Hematopoietic multipotent progenitor cell (in vitro differentiated cells): ENCODE results near the gene DHODH. TPM values are rescaled to one million over a fixed set of nuclear protein-coding genes. Genes with fewer than 3 reads are reported as not detected.
"Not testable (repeated sequence)": the region's sequence is repeated elsewhere in the genome, so short reads cannot be mapped to it uniquely, and the experiment has no call there.

ENCODE experiments used
- DNase-seq, 3 donors: peaks; one replicate each; pipeline ENCODE4 v3.0.0-alpha.2; 2011 to 2015; ENCODE audit warnings: low read depth in 2 of 3, low spot score in 2 of 3
- small RNA-seq: library from RNA; depleted of rRNA; stranded (forward); fragments of <200 nt; gene quantifications from one replicate; pipeline ENCODE3, GENCODE V24; 2012
- total RNA-seq: library from RNA; depleted of rRNA; stranded (reverse); fragments of >200 nt; gene quantifications from one replicate; pipeline ENCODE4 v1.2.3, GENCODE V29; 2012

DHODH gene
- total RNA-seq, 1 donor, result 6.7 TPM

DNA sequence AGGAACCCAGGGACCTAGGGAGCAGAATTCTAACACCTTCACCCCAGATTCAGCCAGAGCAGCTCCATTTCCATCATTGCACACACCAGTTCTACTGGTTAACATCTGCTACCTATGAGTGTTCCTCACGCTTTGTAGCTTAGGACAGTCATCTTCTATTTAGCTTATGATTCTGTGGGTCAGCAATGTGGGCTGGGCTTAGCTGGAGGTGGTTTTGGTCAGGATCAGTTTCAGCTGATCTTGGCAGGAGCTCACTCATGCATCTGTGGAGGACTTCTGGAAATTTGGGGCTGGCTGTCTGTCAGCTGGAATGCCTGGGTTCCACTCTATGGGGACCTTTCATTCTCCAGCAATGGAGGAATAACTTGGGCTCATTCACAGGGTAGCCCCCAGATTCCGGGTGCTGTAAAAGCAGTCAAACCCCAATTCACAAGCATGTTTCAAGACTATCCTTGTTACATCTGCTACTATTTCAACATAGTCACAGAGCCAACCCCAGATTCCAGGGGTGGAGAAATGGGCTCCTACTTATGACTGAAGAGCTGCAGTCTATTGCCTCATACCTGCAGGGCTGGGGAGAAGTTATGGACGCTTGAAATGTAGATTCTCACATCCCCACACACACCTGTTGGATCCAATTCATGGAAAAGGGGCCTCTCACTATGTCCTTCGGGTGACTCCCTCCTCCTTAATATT lies 42.4 kb downstream of the DHODH start:
- no peak for DNase-seq

GRCh38 chr16:72051818-72052217 lies 43.3 kb downstream of the DHODH start:
- DNase-seq, result no peak

GRCh38 chr16:72054254-72054847 lies 45.8 kb downstream of the DHODH start, which contains the start of gene HP:
TSS of gene HP (plus strand) at chr16:72054505. CDS start at chr16:72054653, 148 bp downstream.
- DNase-seq, result not testable (repeated sequence)

GRCh38 chr16:72055911-72056310 lies 47.4 kb downstream of the DHODH start:
- no peak for DNase-seq

DNA sequence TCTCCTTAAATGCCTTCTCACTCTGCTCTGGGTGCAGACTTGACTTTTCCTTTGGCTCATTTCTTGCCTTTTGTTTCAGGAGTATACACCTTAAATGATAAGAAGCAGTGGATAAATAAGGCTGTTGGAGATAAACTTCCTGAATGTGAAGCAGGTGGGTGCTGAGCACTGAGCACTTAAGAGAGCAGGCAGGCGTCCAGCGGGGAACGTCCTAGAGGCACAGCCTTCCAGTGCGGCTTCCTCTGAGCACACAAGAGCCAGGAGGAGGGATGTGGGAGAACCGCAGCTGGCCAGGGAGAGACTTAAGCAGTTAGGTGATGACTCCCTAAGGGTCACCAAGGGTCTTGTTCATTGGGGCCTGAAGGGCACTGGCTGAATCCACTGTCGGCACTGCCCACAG lies 48.8 kb downstream of the DHODH start:
- DNase-seq, result not testable (repeated sequence)

GRCh38 chr16:72059060-72059459 lies 50.5 kb downstream of the DHODH start:
- not testable (repeated sequence) for DNase-seq

- DNase-seq, result no peak
These were observed 51.9 kb downstream of the DHODH start for GRCh38 chr16:72060405-72060804.

DNA sequence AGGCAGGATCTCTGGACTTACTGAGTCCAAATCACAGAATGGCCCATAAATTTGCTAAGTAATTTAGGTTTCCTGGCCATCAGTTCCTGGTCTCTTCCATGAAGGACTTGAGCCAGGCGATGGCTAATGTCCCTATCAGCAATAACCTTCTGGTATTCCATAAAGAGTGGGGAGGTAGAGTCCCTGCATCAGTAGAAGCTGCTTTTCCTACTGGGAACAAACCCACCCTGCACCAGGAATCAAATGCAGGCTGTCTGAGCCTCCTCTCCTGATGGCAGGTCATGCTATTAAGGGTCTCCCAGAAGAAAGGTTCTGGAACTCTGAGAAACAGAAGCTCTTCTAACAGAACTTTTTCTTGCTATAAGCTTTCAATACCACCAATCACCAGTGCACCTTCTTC lies 53.0 kb downstream of the DHODH start:
- DNase-seq, result no peak

- no peak for DNase-seq
These were observed 55.9 kb downstream of the DHODH start for GRCh38 chr16:72064361-72064894.

DNA sequence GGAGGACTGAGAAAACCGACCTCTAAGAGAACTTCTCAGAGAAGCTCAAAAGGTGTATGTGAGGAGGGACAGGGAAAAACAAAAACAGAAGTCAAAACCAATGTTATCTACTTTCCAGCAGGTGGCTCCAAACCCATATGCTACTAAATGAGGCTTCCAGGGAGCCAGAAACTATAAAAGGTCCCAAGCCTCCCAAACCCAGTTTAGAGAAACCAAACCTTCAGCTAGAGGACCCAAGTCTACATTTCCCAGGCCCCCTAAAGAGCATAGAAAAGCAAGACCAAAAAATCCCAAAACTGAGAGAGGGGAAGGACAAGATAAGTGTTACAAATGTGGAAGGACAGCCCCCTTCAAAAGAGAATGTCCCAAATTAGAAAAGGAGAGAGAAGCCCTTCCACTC lies 58.2 kb downstream of the DHODH start:
- DNase-seq, result peak; percentile 6 to 55 (median 39)

DNA sequence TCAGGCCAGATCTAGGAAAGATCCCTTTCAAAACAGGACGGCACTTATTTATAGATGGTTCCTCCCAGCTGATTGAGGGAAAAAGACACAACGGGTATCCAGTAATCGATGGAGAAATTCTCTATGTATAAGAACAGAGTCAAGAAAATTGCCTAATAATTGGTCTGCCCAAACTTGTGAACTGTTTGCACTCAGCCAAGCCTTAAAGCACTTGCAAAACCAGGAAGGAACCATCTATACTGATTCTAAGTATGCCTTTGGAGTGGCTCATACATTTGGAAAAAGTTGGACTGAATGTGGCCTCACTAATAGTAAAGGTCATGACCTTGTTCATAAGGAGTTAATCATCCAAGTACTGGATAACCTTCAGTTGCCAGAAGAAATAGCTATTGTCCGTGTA lies 60.4 kb downstream of the DHODH start:
- DNase-seq, result no peak

DNA sequence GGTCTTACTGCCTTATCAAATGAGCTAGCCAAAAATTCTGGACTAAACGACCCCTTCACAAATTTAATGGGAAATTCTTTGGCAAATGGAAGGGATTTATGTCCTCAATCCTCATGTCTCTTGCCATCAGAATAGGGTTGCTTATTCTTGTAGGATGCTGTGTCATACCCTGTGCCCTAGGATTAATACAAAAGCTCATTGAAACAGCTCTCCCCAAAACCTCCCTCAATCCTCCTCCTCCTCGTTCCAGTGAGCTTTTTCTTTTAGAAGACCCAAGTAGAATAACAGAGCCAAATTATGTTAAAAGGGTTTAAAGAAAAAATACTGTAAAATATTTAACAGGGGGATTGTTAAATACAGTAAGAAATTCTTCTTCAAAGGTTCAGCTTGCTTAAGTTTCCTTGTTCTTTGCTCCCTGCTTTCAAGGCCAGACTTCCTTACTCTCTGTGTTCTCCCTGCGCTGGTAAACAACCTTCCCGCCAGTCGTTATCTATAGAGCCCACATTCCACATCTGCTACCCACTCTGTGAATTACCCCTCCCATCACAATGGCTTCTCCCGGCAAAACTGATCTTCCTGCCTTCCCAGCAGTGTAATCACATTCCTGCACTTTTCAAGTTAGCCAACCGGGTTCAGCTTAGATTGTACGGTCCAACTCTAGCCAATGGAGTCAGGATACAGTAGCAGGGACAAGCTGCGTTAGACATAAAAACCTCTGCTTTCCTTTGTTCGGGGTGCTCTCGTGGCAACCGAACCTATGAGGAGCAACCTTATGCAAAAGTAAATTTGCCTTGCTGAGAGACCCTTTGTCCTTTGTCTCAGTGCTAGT lies 64.2 kb downstream of the DHODH start:
- DNase-seq, result no peak

DNA sequence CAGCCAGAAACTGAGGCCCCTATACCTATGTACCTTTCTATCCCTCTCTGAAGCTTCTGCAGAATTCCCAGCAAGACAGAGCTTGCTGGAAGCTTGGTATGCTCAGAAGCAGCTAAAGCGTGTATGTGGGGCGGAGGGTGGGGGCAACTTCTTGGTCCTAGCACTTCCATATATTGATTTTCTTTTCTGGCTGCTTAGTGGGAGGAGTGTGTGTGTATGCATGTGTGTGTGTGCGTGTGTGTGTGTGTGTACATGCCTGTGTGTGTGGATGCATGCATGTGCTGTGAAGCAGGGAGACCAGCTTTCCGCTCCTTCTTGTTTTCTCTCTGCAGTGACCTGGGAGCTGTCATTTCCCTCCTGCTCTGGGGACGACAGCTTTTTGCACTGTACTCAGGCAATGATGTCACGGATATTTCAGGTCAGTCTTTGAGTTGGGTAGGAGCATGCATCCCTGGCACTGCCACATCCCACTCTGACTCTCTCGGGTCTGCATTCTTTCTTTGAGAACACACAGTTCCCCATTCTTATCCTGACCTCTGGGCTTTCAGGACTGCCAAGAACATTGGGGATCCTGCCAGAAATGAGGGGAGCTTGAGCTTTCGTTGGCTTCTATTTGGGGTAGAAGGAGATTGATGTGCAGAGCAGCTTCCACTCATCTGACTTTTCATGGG lies 65.2 kb downstream of the DHODH start:
- no peak for DNase-seq

DNA sequence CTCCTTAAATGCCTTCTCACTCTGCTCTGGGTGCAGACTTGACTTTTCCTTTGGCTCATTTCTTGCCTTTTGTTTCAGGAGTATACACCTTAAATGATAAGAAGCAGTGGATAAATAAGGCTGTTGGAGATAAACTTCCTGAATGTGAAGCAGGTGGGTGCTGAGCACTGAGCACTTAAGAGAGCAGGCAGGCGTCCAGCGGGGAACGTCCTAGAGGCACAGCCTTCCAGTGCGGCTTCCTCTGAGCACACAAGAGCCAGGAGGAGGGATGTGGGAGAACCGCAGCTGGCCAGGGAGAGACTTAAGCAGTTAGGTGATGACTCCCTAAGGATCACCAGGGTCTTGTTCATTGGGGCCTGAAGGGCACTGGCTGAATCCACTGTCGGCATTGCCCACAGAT lies 66.5 kb downstream of the DHODH start:
- DNase-seq, result not testable (repeated sequence)

Small RNAs within 50 kb of the gene (small RNA-seq; reads per million reads assigned to genes)
- not detected for gene RPL39P31

Other genes with a start within 250 kb of the DHODH start
- 40.7 TPM for gene AP1G1, start 199.9 kb upstream of the DHODH start, total RNA-seq
- 12.9 TPM for gene ATXN1L, start 162.8 kb upstream of the DHODH start, total RNA-seq
- gene ZNF821, start 124.6 kb upstream of the DHODH start, total RNA-seq, result 10.2 TPM
- gene IST1, start 113.2 kb upstream of the DHODH start, total RNA-seq, result 162 TPM
- under 0.01 TPM for gene PKD1L3, start 8.3 kb upstream of the DHODH start, total RNA-seq
- 0.81 TPM for gene HP, start 45.8 kb downstream of the DHODH start, total RNA-seq
- gene HPR, start 54.5 kb downstream of the DHODH start, total RNA-seq, result not detected
- gene TXNL4B, start 84.9 kb downstream of the DHODH start, total RNA-seq, result 6.2 TPM
- gene DHX38, start 85.1 kb downstream of the DHODH start, total RNA-seq, result 86.4 TPM
- gene PMFBP1, start 163.4 kb downstream of the DHODH start, total RNA-seq, result 1.6 TPM